GM12892 (cell line): ENCODE results near the gene SLC18A3.

Experiments used
- POLR2A ChIP-seq: IDR thresholded peaks from 2 replicates; pipeline ENCODE4 v1.6.1; 2011; ENCODE audit warnings: low read depth, low read length, control low read depth
- POLR2AphosphoS5 ChIP-seq: IDR thresholded peaks from 2 replicates; pipeline ENCODE4 v1.6.1; 2011; ENCODE audit warnings: low read depth, low read length, control low read depth

GRCh38 chr10:49596493-49596809 lies 13.7 kb upstream of the SLC18A3 start:
- TF ChIP-seq POLR2A (no peak), POLR2AphosphoS5 (no peak)
